HCT116 (cell line): ENCODE measurements around the gene RNF114. TPM values are rescaled to one million over a fixed set of nuclear protein-coding genes. Genes with fewer than 3 reads are reported as not detected.

Source experiments
- ATAC-seq: fragments of 200-7000 bp; cut with Tn5 transposase; 2 replicates; pipeline ENCODE4 v1.9.1; 2020; ENCODE audit warnings: mild to moderate bottlenecking, moderate library complexity
- BruUV-seq: library from RNA; stranded (reverse); fragments of 400-500 nt; replicated peaks from 2 replicates; lab custom pipeline; 2021; lab: Mats Ljungman, UMichigan
- CTCF ChIA-PET: fragments of 300-600 bp; sonication (Branson Sonifier 250); formaldehyde crosslinking; loops from one replicate; lab custom pipeline; 2021; ENCODE audit warnings: antibody characterized with exemption; lab: Charles Lee
- POLR2A ChIA-PET: fragments of 300-600, 350-600 bp; sonication (Branson Sonifier 250); formaldehyde crosslinking; loops from one replicate; lab custom pipeline; 2021; ENCODE audit warnings: antibody characterized with exemption; lab: Charles Lee
- RAD21 ChIA-PET, 2 experiments: fragments of 300-600 bp; sonication (Branson Sonifier 250); formaldehyde crosslinking; loops; one replicate each; lab custom pipeline; 2023; ENCODE audit warnings: low total read pairs in 2 of 2; ENCODE audit not compliant: uncharacterized antibody in 2 of 2, unreplicated experiment in 2 of 2, low non-redundant PET in 1 of 2; lab: Charles Lee
- DNase-seq: peaks from one replicate; pipeline ENCODE4 v3.0.0-alpha.2; 2010; ENCODE audit warnings: low read depth, low spot score
- H2AFZ ChIP-seq: fragments of 200-600 bp; shearing (Covaris generic), sonication (generic); 2 replicates; pipeline ENCODE4 v1.6.1; 2017; ENCODE audit warnings: low read depth, mixed run types, mixed read lengths, antibody characterized with exemption, low read length; ENCODE audit not compliant: poor library complexity, severe bottlenecking
- H3K27ac ChIP-seq: 2 replicates; pipeline ENCODE4 v1.5.1; 2012; ENCODE audit warnings: low read depth, low read length
- H3K27me3 ChIP-seq: fragments of 200-600 bp; sonication (generic); 2 replicates; pipeline ENCODE4 v1.6.1; 2016; ENCODE audit warnings: mixed run types, low read length, mixed read lengths; ENCODE audit not compliant: insufficient read depth
- H3K36me3 ChIP-seq, 2 experiments: fragments of 200-500 bp in 1 of 2; fragments of 200-600 bp in 1 of 2; sonication (Bioruptor generic) in 1 of 2; sonication (generic) in 1 of 2; 2 replicates each; pipeline versions ENCODE4 v1.5.1 to v1.6.1; 2014 to 2016; ENCODE audit warnings: low read length in 2 of 2, inconsistent platforms in 1 of 2, mixed read lengths in 1 of 2, mixed run types in 1 of 2; ENCODE audit not compliant: insufficient read depth in 2 of 2, control insufficient read depth in 1 of 2
- H3K4me1 ChIP-seq, 2 experiments: fragments of 200-600 bp in 1 of 2; sonication (generic) in 1 of 2; 2 replicates each; pipeline versions ENCODE4 v1.5.1 to v1.6.1; 2012 to 2017; ENCODE audit warnings: low read length in 2 of 2, inconsistent platforms in 1 of 2, mild to moderate bottlenecking in 1 of 2, mixed read lengths in 1 of 2, mixed run types in 1 of 2, moderate library complexity in 1 of 2; ENCODE audit not compliant: insufficient read depth in 2 of 2, control insufficient read depth in 1 of 2
- H3K4me2 ChIP-seq: fragments of 200-600 bp; sonication (generic); 2 replicates; pipeline ENCODE4 v1.6.1; 2017; ENCODE audit warnings: mixed run types, low read length, mixed read lengths
- H3K4me3 ChIP-seq, 2 experiments: fragments of 200-600 bp in 1 of 2; sonication (generic) in 1 of 2; replicated peaks in 1 of 2; 2 replicates each; pipeline ENCODE4 v1.5.1; 2011 to 2016; ENCODE audit warnings: low read length in 2 of 2, control low read depth in 1 of 2, low read depth in 1 of 2, mild to moderate bottlenecking in 1 of 2, mixed read lengths in 1 of 2, mixed run types in 1 of 2
- H3K79me2 ChIP-seq: fragments of 200-600 bp; sonication (generic); 2 replicates; pipeline ENCODE4 v1.6.1; 2017; ENCODE audit warnings: mild to moderate bottlenecking, mixed run types, low read length, moderate library complexity, mixed read lengths; ENCODE audit not compliant: insufficient read depth
- H3K9ac ChIP-seq: fragments of 200-600 bp; sonication (generic); 2 replicates; pipeline ENCODE4 v1.6.1; 2016; ENCODE audit warnings: low read length, mixed read lengths
- H3K9me2 ChIP-seq: fragments of 200-600 bp; sonication (generic), shearing (Covaris generic); 2 replicates; pipeline ENCODE4 v1.6.1; 2017; ENCODE audit warnings: mixed run types, mild to moderate bottlenecking, moderate library complexity; ENCODE audit not compliant: insufficient read depth
- H3K9me3 ChIP-seq, 2 experiments: fragments of 200-500 bp in 1 of 2; fragments of 200-600 bp in 1 of 2; sonication (Bioruptor generic) in 1 of 2; sonication (generic) in 1 of 2; 2 replicates each; pipeline ENCODE4 v1.6.1; 2014 to 2017; ENCODE audit warnings: low read length in 2 of 2, mixed read lengths in 2 of 2, inconsistent platforms in 1 of 2, low read depth in 1 of 2, mild to moderate bottlenecking in 1 of 2, mixed run types in 1 of 2, moderate library complexity in 1 of 2; ENCODE audit not compliant: control insufficient read depth in 1 of 2, insufficient read depth in 1 of 2
- H4K20me1 ChIP-seq: fragments of 200-600 bp; sonication (generic), shearing (Covaris generic); 2 replicates; pipeline ENCODE4 v1.6.1; 2017; ENCODE audit warnings: mixed run types, mild to moderate bottlenecking, moderate library complexity; ENCODE audit not compliant: insufficient read depth
- CBX3 ChIP-seq: IDR thresholded peaks from 2 replicates; pipeline ENCODE4 v1.6.1; 2012; ENCODE audit warnings: low read depth
- CEBPB ChIP-seq: IDR thresholded peaks from 2 replicates; pipeline ENCODE4 v1.6.1; 2012; ENCODE audit warnings: low read depth
- EGR1 ChIP-seq: IDR thresholded peaks from 2 replicates; pipeline ENCODE4 v1.6.1; 2012; ENCODE audit warnings: low read depth
- EZH2 ChIP-seq: fragments of 200-600 bp; sonication (generic); IDR thresholded peaks from 2 replicates; pipeline ENCODE4 v1.6.1; 2017; ENCODE audit warnings: antibody characterized with exemption, mixed run types
- EZH2phosphoT487 ChIP-seq: fragments of 200-600 bp; IDR thresholded peaks from 2 replicates; pipeline ENCODE4 v1.6.1; 2018; ENCODE audit warnings: antibody characterized with exemption, borderline replicate concordance
- FOSL1 ChIP-seq: IDR thresholded peaks from 2 replicates; pipeline ENCODE4 v1.6.1; 2012; ENCODE audit warnings: low read depth
- JUND ChIP-seq: IDR thresholded peaks from 2 replicates; pipeline ENCODE4 v1.6.1; 2012
- POLR2A ChIP-seq: IDR thresholded peaks from 2 replicates; pipeline ENCODE4 v1.7.0; 2011; ENCODE audit warnings: borderline replicate concordance; ENCODE audit not compliant: insufficient read depth, insufficient read length; ENCODE audit errors: extremely low read depth
- POLR2AphosphoS5 ChIP-seq: IDR thresholded peaks from 2 replicates; pipeline ENCODE4 v1.6.1; 2011; ENCODE audit warnings: mild to moderate bottlenecking, low read depth, low read length, moderate library complexity
- RAD21 ChIP-seq: IDR thresholded peaks from 2 replicates; pipeline ENCODE4 v1.6.1; 2012; ENCODE audit warnings: low read depth, mild to moderate bottlenecking
- SIN3A ChIP-seq: IDR thresholded peaks from 2 replicates; pipeline ENCODE4 v1.6.1; 2012; ENCODE audit warnings: low read depth
- SP1 ChIP-seq: IDR thresholded peaks from 2 replicates; pipeline ENCODE4 v1.6.1; 2012; ENCODE audit warnings: low read depth
- SRF ChIP-seq: IDR thresholded peaks from 2 replicates; pipeline ENCODE4 v1.6.1; 2012; ENCODE audit warnings: low read depth
- TCF7L2 ChIP-seq: IDR thresholded peaks from 2 replicates; pipeline ENCODE4 v1.7.0; 2011; ENCODE audit warnings: borderline replicate concordance, inconsistent platforms; ENCODE audit not compliant: insufficient read depth, insufficient read length; ENCODE audit errors: extremely low read depth
- YY1 ChIP-seq: IDR thresholded peaks from 2 replicates; pipeline ENCODE4 v1.6.1; 2011; ENCODE audit warnings: low read length, low read depth, moderate library complexity, mild to moderate bottlenecking; ENCODE audit not compliant: insufficient replicate concordance; ENCODE audit errors: extremely low read depth
- ZFX ChIP-seq: fragments of 450-650 bp; IDR thresholded peaks from 2 replicates; pipeline ENCODE4 v1.6.1; 2017
- intact Hi-C: fragments of 100-400 bp; cut with micrococcal nuclease; formaldehyde crosslinking; loops from 2 replicates; pipeline ENCODE4 v1.10.0; 2022
- total RNA-seq: library from RNA; stranded (reverse); gene quantifications from one replicate; pipeline ENCODE4 v1.2.1, GENCODE V29; 2021; ENCODE audit not compliant: unreplicated experiment
- TF ChIP-seq, protein P1 (sequence below): IDR thresholded peaks from 2 replicates; pipeline ENCODE4 v1.6.1; 2012; ENCODE audit warnings: low read depth
- TF ChIP-seq, protein P2 (sequence below), 3 experiments: fragments of 200-600 bp in 1 of 3; sonication (generic) in 1 of 3; IDR thresholded peaks in 2 of 3; conservative IDR thresholded peaks in 1 of 3; 2 replicates each; pipeline ENCODE4 v1.5.1; 2012 to 2017; ENCODE audit warnings: low read depth in 2 of 3, low read length in 2 of 3, antibody characterized with exemption in 1 of 3, borderline replicate concordance in 1 of 3, control low read depth in 1 of 3, mild to moderate bottlenecking in 1 of 3, mixed read lengths in 1 of 3, mixed run types in 1 of 3, moderate library complexity in 1 of 3; ENCODE audit not compliant: insufficient read depth in 1 of 3
- TF ChIP-seq, protein P3 (sequence below): IDR thresholded peaks from 2 replicates; pipeline ENCODE4 v1.6.1; 2011; ENCODE audit warnings: mild to moderate bottlenecking, low read length, moderate library complexity; ENCODE audit not compliant: insufficient replicate concordance; ENCODE audit errors: extremely low read depth
- TF ChIP-seq, protein P4 (sequence below): IDR thresholded peaks from 2 replicates; pipeline ENCODE4 v1.6.1; 2012

RNF114 gene
- total RNA-seq, 1 experiment from 2014 or later = 66.8 TPM

DNA sequence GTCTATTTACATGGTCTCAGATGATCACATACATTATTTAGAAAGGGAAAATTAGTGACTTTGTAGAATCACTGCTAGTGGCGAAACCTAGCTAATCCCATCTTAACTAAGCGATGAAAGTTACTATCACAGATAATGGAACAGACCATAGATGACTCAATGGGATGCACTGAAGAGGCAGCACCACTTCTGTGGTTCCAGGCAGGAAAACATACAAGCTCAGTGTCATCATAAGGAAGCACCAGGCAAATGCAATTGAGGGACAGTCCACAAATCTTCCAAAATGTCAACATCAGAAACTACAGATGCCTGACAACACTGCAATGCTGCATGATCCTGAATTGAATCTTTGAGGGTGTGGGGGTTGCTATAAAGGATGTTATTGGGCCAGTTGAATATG lies 30.7 kb downstream of the RNF114 start:
- ChIA-PET RAD21 (no interaction called here), POLR2A (no interaction called here)
- no peaks in the 10 kb centered on the region for H3K9me2 ChIP-seq

More for the DNA sequence above, 30.7 kb downstream of the RNF114 start:
- no peaks in the 10 kb centered on the region for H4K20me1 ChIP-seq
- CTCF ChIA-PET = interaction anchor here (3.0 kb wide), 1 partner anchor 104 kb away, joined by 19 read pairs; no protein-coding TSS in a partner anchor
- no TSS peak for BruUV-seq
- H3K36me3 ChIP-seq = no peaks in the 10 kb centered on the region
- no peak overlapping the region for H3K4me3 ChIP-seq
- H2AFZ ChIP-seq = no peak overlapping the region
- H3K27ac ChIP-seq = no peak overlapping the region
- no peak for ATAC-seq
- no peaks in the 10 kb centered on the region for H3K79me2 ChIP-seq
- H3K27me3 ChIP-seq = no peaks in the 10 kb centered on the region
- DNase-seq = no peak
- H3K4me1 ChIP-seq = peaks cover 6 to 42% of the 10 kb centered on the region in 2 experiments; a peak in 3 of 4 replicates
- TF ChIP-seq RAD21 (no peak), SIN3A (no peak), JUND (no peak), EGR1 (no peak), YY1 (no peak), POLR2A (no peak), TCF7L2 (no peak), EZH2 (no peak), CEBPB (no peak), FOSL1 (no peak), SP1 (no peak), EZH2phosphoT487 (no peak), CBX3 (no peak), SRF (no peak), POLR2AphosphoS5 (no peak), ZFX (no peak)
- TF ChIP-seq, protein P1, sequence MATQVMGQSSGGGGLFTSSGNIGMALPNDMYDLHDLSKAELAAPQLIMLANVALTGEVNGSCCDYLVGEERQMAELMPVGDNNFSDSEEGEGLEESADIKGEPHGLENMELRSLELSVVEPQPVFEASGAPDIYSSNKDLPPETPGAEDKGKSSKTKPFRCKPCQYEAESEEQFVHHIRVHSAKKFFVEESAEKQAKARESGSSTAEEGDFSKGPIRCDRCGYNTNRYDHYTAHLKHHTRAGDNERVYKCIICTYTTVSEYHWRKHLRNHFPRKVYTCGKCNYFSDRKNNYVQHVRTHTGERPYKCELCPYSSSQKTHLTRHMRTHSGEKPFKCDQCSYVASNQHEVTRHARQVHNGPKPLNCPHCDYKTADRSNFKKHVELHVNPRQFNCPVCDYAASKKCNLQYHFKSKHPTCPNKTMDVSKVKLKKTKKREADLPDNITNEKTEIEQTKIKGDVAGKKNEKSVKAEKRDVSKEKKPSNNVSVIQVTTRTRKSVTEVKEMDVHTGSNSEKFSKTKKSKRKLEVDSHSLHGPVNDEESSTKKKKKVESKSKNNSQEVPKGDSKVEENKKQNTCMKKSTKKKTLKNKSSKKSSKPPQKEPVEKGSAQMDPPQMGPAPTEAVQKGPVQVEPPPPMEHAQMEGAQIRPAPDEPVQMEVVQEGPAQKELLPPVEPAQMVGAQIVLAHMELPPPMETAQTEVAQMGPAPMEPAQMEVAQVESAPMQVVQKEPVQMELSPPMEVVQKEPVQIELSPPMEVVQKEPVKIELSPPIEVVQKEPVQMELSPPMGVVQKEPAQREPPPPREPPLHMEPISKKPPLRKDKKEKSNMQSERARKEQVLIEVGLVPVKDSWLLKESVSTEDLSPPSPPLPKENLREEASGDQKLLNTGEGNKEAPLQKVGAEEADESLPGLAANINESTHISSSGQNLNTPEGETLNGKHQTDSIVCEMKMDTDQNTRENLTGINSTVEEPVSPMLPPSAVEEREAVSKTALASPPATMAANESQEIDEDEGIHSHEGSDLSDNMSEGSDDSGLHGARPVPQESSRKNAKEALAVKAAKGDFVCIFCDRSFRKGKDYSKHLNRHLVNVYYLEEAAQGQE = no peak
- TF ChIP-seq, protein P2, sequence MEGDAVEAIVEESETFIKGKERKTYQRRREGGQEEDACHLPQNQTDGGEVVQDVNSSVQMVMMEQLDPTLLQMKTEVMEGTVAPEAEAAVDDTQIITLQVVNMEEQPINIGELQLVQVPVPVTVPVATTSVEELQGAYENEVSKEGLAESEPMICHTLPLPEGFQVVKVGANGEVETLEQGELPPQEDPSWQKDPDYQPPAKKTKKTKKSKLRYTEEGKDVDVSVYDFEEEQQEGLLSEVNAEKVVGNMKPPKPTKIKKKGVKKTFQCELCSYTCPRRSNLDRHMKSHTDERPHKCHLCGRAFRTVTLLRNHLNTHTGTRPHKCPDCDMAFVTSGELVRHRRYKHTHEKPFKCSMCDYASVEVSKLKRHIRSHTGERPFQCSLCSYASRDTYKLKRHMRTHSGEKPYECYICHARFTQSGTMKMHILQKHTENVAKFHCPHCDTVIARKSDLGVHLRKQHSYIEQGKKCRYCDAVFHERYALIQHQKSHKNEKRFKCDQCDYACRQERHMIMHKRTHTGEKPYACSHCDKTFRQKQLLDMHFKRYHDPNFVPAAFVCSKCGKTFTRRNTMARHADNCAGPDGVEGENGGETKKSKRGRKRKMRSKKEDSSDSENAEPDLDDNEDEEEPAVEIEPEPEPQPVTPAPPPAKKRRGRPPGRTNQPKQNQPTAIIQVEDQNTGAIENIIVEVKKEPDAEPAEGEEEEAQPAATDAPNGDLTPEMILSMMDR (IDR thresholded peaks at IDR 0.05 in 2 of 3, conservative IDR thresholded peaks at IDR 0.05 in 1 of 3; ENCODE audit: borderline replicate concordance in 1 of 3, insufficient read depth in 1 of 3, low read depth in 2 of 3, low read length in 2 of 3) = no peak
- TF ChIP-seq, protein P3, sequence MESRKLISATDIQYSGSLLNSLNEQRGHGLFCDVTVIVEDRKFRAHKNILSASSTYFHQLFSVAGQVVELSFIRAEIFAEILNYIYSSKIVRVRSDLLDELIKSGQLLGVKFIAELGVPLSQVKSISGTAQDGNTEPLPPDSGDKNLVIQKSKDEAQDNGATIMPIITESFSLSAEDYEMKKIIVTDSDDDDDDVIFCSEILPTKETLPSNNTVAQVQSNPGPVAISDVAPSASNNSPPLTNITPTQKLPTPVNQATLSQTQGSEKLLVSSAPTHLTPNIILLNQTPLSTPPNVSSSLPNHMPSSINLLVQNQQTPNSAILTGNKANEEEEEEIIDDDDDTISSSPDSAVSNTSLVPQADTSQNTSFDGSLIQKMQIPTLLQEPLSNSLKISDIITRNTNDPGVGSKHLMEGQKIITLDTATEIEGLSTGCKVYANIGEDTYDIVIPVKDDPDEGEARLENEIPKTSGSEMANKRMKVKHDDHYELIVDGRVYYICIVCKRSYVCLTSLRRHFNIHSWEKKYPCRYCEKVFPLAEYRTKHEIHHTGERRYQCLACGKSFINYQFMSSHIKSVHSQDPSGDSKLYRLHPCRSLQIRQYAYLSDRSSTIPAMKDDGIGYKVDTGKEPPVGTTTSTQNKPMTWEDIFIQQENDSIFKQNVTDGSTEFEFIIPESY = no peak
- TF ChIP-seq, protein P4, sequence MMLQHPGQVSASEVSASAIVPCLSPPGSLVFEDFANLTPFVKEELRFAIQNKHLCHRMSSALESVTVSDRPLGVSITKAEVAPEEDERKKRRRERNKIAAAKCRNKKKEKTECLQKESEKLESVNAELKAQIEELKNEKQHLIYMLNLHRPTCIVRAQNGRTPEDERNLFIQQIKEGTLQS = no peak
- intact Hi-C loops = no loop called here
- no peaks in the 10 kb centered on the region for H3K9me3 ChIP-seq
- no peak overlapping the region for H3K4me2 ChIP-seq
- H3K9ac ChIP-seq = no peak overlapping the region
